ENCODE measurements around the gene SND1.

Gene SND1

GRCh38 chr7:128121711-128122530 lies 469.9 kb downstream of the SND1 start:
- TF ChIP-seq CTCF (IDR thresholded peaks at IDR 0.05; ENCODE audit: low read depth, low read length, missing control alignments): no peak
- no peak for DNase-seq (ENCODE audit: extremely low read depth, low read depth)
- no peak overlapping the region for H3K4me3 ChIP-seq (replicated peaks; ENCODE audit: low read depth, low read length)

GRCh38 chr7:128122576-128123290 lies 470.7 kb downstream of the SND1 start:
- no peak for TF ChIP-seq CTCF (IDR thresholded peaks at IDR 0.05; ENCODE audit: low read depth, low read length, missing control alignments)
- DNase-seq (ENCODE audit: extremely low read depth, low read depth): no peak
- no peak overlapping the region for H3K4me3 ChIP-seq (replicated peaks; ENCODE audit: low read depth, low read length)

- TF ChIP-seq CTCF (IDR thresholded peaks at IDR 0.05; ENCODE audit: low read depth, low read length, missing control alignments): no peak
- H3K4me3 ChIP-seq (replicated peaks; ENCODE audit: low read depth, low read length): no peak overlapping the region
- no peak for DNase-seq (ENCODE audit: extremely low read depth, low read depth)
Observed at GRCh38 chr7:128123291-128124037, 471.5 kb downstream of the SND1 start.

GRCh38 chr7:128124786-128125185 lies 472.8 kb downstream of the SND1 start:
- no peak for TF ChIP-seq CTCF (IDR thresholded peaks at IDR 0.05; ENCODE audit: low read depth, low read length, missing control alignments)
- no peak overlapping the region for H3K4me3 ChIP-seq (replicated peaks; ENCODE audit: low read depth, low read length)
- no peak for DNase-seq (ENCODE audit: extremely low read depth, low read depth)

DNA sequence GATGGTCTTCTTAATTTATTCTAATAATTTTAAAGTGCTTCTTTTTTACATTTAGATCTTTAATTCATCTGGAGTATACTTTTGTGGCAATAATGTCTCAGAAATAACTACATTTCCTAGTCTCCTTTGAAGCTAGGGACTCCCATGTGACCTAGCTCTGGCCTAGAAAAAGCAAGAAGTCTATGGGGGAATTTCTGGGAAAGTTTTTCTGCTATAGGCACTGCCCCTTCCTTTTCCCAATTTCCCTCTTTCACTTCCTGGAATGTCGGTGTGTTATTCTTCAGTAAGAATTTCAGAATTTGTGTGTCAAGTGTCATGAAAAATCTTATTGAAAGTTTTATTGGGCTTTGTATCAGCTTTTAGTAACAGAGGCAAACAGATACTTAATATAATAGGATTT lies 473.8 kb downstream of the SND1 start:
- DNase-seq (ENCODE audit: extremely low read depth, low read depth): no peak
- no peak overlapping the region for H3K4me3 ChIP-seq (replicated peaks; ENCODE audit: low read depth, low read length)
- TF ChIP-seq CTCF (IDR thresholded peaks at IDR 0.05; ENCODE audit: low read depth, low read length, missing control alignments): no peak

DNA sequence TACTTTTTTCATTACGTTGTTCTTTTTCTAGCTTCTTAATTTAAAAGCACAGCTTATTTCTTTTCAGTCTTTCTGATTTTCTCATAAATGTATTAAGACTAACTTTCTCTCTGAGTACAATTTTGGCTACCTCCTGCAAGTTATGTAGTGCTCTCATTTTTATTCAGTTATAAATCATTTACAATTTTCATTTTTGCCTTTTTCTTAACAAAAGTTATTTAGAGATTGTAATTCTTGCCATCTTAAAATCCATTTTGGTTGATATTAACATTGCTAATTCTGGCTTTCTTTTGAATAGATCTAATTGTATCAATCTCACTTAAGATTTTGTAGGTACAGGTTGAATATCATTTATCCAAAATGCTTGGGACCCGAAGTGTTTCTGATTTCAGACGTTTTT lies 476.4 kb downstream of the SND1 start:
- DNase-seq (ENCODE audit: extremely low read depth, low read depth): no peak
- TF ChIP-seq CTCF (IDR thresholded peaks at IDR 0.05; ENCODE audit: low read depth, low read length, missing control alignments): no peak
- H3K4me3 ChIP-seq (replicated peaks; ENCODE audit: low read depth, low read length): no peak overlapping the region
